GM21737 (cell line): ENCODE data around the gene PAWR.
A peak's percentile ranks its signal among the peaks of the same experiment; 100 is the strongest.
"Not testable (repeated sequence)": the region's sequence is repeated elsewhere in the genome, so short reads cannot be mapped to it uniquely, and the experiment has no call there.

Experiments used
- ATAC-seq: cut with Tn5 transposase; IDR thresholded peaks from one replicate; pipeline ENCODE4 v1.9.1; 2021; ENCODE audit warnings: mild to moderate bottlenecking, moderate library complexity; ENCODE audit not compliant: unreplicated experiment

Gene PAWR

GRCh38 chr12:79650440-79650839 is 40.3 kb downstream of the PAWR start:
- ATAC-seq, result no peak

- no peak for ATAC-seq
Measured at GRCh38 chr12:79648881-79649280, 41.9 kb downstream of the PAWR start.

GRCh38 chr12:79646843-79647242 is 43.9 kb downstream of the PAWR start:
- ATAC-seq, result not testable (repeated sequence)

- ATAC-seq, result peak; percentile 98
Measured at GRCh38 chr12:79645235-79645630, 45.5 kb downstream of the PAWR start.

GRCh38 chr12:79644274-79645234 is 46.2 kb downstream of the PAWR start:
- ATAC-seq, result peak; percentile 13

- ATAC-seq, result no peak
Measured at GRCh38 chr12:79643821-79644220, 46.9 kb downstream of the PAWR start.

- no peak for ATAC-seq
Measured at GRCh38 chr12:79638490-79638889, 52.3 kb downstream of the PAWR start.

- ATAC-seq, result no peak
Measured at GRCh38 chr12:79637093-79637492, 53.7 kb downstream of the PAWR start.

- ATAC-seq, result no peak
Measured at GRCh38 chr12:79635676-79636075, 55.1 kb downstream of the PAWR start.

- no peak for ATAC-seq
Measured at GRCh38 chr12:79634957-79635471, 55.8 kb downstream of the PAWR start.

GRCh38 chr12:79629561-79629960 is 61.2 kb downstream of the PAWR start:
- no peak for ATAC-seq

GRCh38 chr12:79626735-79627134 is 64.0 kb downstream of the PAWR start:
- ATAC-seq, result not testable (repeated sequence)

- ATAC-seq, result no peak
Measured at GRCh38 chr12:79624378-79624777, 66.4 kb downstream of the PAWR start.

- ATAC-seq, result no peak
Measured at GRCh38 chr12:79619872-79620562, 70.7 kb downstream of the PAWR start.

GRCh38 chr12:79618848-79619404 is 71.8 kb downstream of the PAWR start:
- ATAC-seq, result no peak

GRCh38 chr12:79617696-79618095 is 73.1 kb downstream of the PAWR start:
- no peak for ATAC-seq

- ATAC-seq, result no peak
Measured at GRCh38 chr12:79615596-79616560, 74.9 kb downstream of the PAWR start.

- no peak for ATAC-seq
Measured at GRCh38 chr12:79614730-79615129, 76.0 kb downstream of the PAWR start.

GRCh38 chr12:79601908-79602307 is 88.9 kb downstream of the PAWR start:
- ATAC-seq, result no peak

GRCh38 chr12:79597910-79598309 is 92.9 kb downstream of the PAWR start:
- no peak for ATAC-seq
